Common myeloid progenitor, CD34-positive (primary cell): ENCODE measurements around the gene GRID2. TPM values are rescaled to one million over a fixed set of nuclear protein-coding genes. Genes with fewer than 3 reads are reported as not detected.

Source experiments
- CTCF ChIA-PET: fragments of 350-600 bp; sonication (Branson Sonifier 250); formaldehyde crosslinking; loops from one replicate; lab custom pipeline; 2021; ENCODE audit warnings: antibody characterized with exemption; lab: Charles Lee
- POLR2A ChIA-PET: fragments of 350-600 bp; sonication (Branson Sonifier 250); formaldehyde crosslinking; loops from one replicate; lab custom pipeline; 2021; ENCODE audit warnings: antibody characterized with exemption; lab: Charles Lee
- DNase-seq, 3 donors: peaks; one replicate each; pipeline versions ENCODE4 v3.0.0 to v3.0.0-alpha.2; 2013
- H3K27ac ChIP-seq, 2 experiments: 1 replicate in 1 of 2; 2 replicates in 1 of 2; pipeline ENCODE4 v1.7.0; 2013; ENCODE audit warnings: inconsistent platforms in 2 of 2, low read length in 2 of 2, mild to moderate bottlenecking in 2 of 2, low read depth in 1 of 2, moderate library complexity in 1 of 2; ENCODE audit not compliant: severe bottlenecking in 2 of 2, insufficient read depth in 1 of 2, poor library complexity in 1 of 2
- H3K27me3 ChIP-seq, 5 experiments: replicated peaks in 2 of 5; 1 replicate in 3 of 5; 2 replicates in 2 of 5; pipeline versions ENCODE4 v1.6.1 to v1.7.0; 2013; ENCODE audit warnings: low read length in 4 of 5, mild to moderate bottlenecking in 2 of 5, moderate library complexity in 2 of 5, inconsistent platforms in 1 of 5; ENCODE audit not compliant: insufficient read depth in 5 of 5, control insufficient read depth in 4 of 5
- H3K36me3 ChIP-seq, 4 experiments: 1 replicate in 2 of 4; 2 replicates in 2 of 4; pipeline versions ENCODE4 v1.6.1 to v1.7.0; 2013; ENCODE audit warnings: low read length in 3 of 4, control low read depth in 1 of 4, mild to moderate bottlenecking in 1 of 4; ENCODE audit not compliant: control insufficient read depth in 4 of 4, insufficient read depth in 4 of 4
- H3K4me1 ChIP-seq, 4 experiments: 1 replicate in 3 of 4; 2 replicates in 1 of 4; pipeline versions ENCODE4 v1.6.1 to v1.7.1; 2013; ENCODE audit warnings: low read length in 3 of 4, mild to moderate bottlenecking in 3 of 4, control low read depth in 1 of 4, inconsistent platforms in 1 of 4, moderate library complexity in 1 of 4; ENCODE audit not compliant: control insufficient read depth in 4 of 4, insufficient read depth in 4 of 4; ENCODE audit errors: control extremely low read depth in 1 of 4
- H3K4me3 ChIP-seq, 7 experiments: 1 replicate in 4 of 7; 2 replicates in 3 of 7; pipeline versions ENCODE4 v1.5.1 to v1.7.0; 2013; ENCODE audit warnings: mild to moderate bottlenecking in 7 of 7, low read length in 6 of 7, moderate library complexity in 6 of 7, inconsistent platforms in 2 of 7, low read depth in 2 of 7, control low read depth in 1 of 7; ENCODE audit not compliant: insufficient read depth in 4 of 7, control insufficient read depth in 1 of 7; ENCODE audit errors: extremely low read depth in 1 of 7
- H3K9me3 ChIP-seq, 5 experiments: 1 replicate in 4 of 5; 2 replicates in 1 of 5; pipeline versions ENCODE4 v1.6.1 to v1.7.1; 2013; ENCODE audit warnings: low read length in 4 of 5, mild to moderate bottlenecking in 2 of 5, inconsistent platforms in 1 of 5, low read depth in 1 of 5, moderate library complexity in 1 of 5; ENCODE audit not compliant: control insufficient read depth in 4 of 5, insufficient read depth in 2 of 5; ENCODE audit errors: control extremely low read depth in 1 of 5
- WGBS: methylation state at CpG from one replicate; pipeline ENCODE4 v1.1.5; 2013; ENCODE audit not compliant: insufficient coverage; 5-methylcytosine and 5-hydroxymethylcytosine counted together
- polyA plus RNA-seq: library from polyadenylated mRNA; unstranded; fragments of 120-200 nt; gene quantifications from one replicate; pipeline ENCODE4 v1.2.1, GENCODE V29; 2013

GRID2 gene
- polyA plus RNA-seq: not detected

DNA sequence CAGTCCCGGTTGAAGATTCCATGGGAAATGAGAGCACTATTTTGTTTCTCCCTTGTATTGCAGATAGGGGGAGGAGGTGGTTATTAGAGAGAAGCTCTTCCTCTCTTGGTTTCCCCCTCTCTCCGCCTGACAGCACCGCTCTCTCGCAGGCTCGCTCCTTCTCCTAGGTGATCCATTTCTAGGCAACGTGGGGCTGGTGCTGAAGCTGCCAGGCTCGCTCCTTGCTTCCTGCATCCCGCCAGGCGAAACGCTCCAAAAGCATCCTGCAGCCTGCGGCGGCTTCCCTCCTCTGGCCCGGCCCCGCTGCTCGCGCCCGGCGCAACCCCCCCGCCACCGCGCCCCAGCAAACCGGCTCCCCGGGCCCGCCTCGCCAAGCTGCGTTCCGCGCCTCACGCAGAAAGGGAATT, at the start of gene GRID2:
Gene GRID2 (plus strand): TSS at position 346 of the 407 bp plus-strand sequence.
- Histone ChIP-seq H3K27ac (no peak within 1 kb of the TSS), H3K9me3 (no peaks in the 10 kb centered on the region), H3K4me1 (peaks cover 0 to 28% (median 25%) of the 10 kb centered on the region in 4 experiments), H3K36me3 (no peaks in the 10 kb centered on the region), H3K4me3 (peak within 1 kb of the TSS in 4 of 7 experiments; percentile 43 to 67 (median 56)), H3K27me3 (peaks cover 32 to 83% (median 37%) of the 10 kb centered on the region in 5 experiments)
- ChIA-PET POLR2A (no interaction called here), CTCF (no interaction called here)
- DNase-seq: peak in 2 of 3 donors; percentile 19 to 26
- WGBS: 0% methylated on average over 12 of the region's 29 CpGs

DNA sequence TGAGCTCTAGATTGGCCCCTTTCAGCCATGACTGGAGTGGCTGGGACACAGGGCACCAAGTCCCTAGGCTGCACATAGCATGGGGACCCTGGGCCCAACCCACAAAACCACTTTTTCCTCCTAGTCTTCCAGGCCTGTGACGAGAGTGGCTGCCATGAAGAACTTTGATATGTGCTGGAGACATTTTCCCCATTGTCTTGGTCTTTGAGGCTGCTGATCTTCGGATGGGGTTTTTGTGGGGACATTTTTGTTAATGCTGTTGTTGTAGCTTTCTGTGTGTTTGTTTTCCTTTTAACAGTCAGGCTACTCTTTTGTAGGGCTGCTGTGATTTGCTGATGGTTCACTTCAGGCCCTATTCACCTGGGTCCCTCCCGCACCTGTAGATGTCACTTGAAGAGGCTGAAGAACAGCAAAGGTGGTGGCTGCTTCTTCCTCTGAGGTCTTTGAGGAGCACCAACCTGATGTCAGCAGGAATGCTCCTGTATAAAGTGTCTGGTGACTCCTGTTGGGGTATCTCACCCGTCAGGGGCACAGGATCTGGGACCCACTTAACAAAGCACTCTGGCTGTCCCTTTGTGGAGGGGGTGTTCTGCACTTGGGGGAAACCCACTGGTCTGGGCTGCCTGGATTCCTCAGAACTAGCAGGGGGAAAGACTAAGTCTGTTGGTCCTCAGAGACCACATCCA, 49.6 kb upstream of the GRID2 start:
- Histone ChIP-seq H3K4me1 (no peaks in the 10 kb centered on the region), H3K27ac (no peak overlapping the region), H3K4me3 (no peak overlapping the region), H3K36me3 (no peaks in the 10 kb centered on the region), H3K9me3 (peaks cover 0 to 13% (median 3%) of the 10 kb centered on the region in 5 experiments), H3K27me3 (no peaks in the 10 kb centered on the region)
- ChIA-PET CTCF (no interaction called here), POLR2A (no interaction called here)
- DNase-seq: no peak
- WGBS: 100% methylated on average over 2 of the region's 4 CpGs

DNA sequence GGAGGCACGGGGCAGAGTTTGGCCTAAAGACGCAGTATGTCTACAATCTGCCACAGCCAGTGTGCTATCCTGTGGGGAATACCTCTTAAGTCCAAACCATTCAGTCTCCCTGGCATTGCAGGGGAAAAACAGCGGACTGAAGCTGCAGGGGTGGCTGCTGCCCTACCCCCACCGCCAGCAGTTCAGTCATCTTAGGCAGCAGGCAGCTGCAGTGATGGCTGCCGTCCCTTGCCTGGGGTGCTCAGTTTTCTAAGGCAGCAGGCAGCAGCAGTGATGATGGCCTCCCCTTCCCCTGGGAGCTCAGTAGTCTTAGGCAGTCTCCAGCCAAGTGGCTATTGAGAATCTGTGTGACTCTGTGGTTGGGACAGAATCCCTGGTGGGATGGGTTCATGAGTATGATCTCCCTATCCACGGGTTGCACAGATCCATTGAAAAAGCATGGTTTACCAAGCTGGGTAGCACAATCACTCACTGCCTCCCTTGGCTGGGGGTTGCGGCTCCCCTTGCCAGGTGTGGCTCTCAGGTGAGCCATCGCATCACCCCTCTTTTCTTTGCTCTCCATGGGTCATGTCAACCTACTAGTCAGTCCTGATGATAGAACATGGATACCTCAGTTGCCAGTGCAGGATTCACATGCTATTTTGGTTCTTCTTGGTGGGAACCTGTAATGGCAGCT, 48.9 kb upstream of the GRID2 start:
- POLR2A ChIA-PET: no interaction called here
- H3K36me3 ChIP-seq: no peaks in the 10 kb centered on the region

DNA sequence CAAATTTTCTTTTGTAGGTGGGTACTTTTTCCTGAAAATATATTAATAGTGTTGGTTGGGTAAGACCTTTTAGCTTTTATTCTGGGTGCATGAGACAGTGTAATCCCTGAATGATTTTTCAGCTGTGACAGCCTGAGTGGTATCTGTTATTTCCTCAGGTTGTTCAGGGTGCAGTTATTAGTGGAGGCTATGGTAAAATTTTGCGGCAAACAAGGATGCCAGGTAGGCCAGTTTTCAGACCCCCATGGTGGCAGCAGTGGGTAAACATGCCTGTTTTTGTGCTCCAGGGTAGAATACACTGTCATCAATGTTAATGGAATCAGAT, 47.9 kb upstream of the GRID2 start:
- no peaks in the 10 kb centered on the region for H3K36me3 ChIP-seq
- H3K27me3 ChIP-seq: no peaks in the 10 kb centered on the region
- H3K9me3 ChIP-seq: peaks cover 0 to 13% (median 3%) of the 10 kb centered on the region in 5 experiments
- DNase-seq: no peak
- 100% methylated on average over 1 of the region's 1 CpG for WGBS
- no peak overlapping the region for H3K27ac ChIP-seq
- ChIA-PET POLR2A (no interaction called here), CTCF (no interaction called here)
- no peak overlapping the region for H3K4me3 ChIP-seq
- H3K4me1 ChIP-seq: no peaks in the 10 kb centered on the region

More for the DNA sequence above, 48.9 kb upstream of the GRID2 start:
- CTCF ChIA-PET: no interaction called here
- H3K4me3 ChIP-seq: no peak overlapping the region
- no peaks in the 10 kb centered on the region for H3K27me3 ChIP-seq
- H3K9me3 ChIP-seq: peaks cover 0 to 13% (median 3%) of the 10 kb centered on the region in 5 experiments
- 94% methylated on average over 8 of the region's 8 CpGs for WGBS
- H3K4me1 ChIP-seq: no peaks in the 10 kb centered on the region
- no peak for DNase-seq
- H3K27ac ChIP-seq: no peak overlapping the region

DNA sequence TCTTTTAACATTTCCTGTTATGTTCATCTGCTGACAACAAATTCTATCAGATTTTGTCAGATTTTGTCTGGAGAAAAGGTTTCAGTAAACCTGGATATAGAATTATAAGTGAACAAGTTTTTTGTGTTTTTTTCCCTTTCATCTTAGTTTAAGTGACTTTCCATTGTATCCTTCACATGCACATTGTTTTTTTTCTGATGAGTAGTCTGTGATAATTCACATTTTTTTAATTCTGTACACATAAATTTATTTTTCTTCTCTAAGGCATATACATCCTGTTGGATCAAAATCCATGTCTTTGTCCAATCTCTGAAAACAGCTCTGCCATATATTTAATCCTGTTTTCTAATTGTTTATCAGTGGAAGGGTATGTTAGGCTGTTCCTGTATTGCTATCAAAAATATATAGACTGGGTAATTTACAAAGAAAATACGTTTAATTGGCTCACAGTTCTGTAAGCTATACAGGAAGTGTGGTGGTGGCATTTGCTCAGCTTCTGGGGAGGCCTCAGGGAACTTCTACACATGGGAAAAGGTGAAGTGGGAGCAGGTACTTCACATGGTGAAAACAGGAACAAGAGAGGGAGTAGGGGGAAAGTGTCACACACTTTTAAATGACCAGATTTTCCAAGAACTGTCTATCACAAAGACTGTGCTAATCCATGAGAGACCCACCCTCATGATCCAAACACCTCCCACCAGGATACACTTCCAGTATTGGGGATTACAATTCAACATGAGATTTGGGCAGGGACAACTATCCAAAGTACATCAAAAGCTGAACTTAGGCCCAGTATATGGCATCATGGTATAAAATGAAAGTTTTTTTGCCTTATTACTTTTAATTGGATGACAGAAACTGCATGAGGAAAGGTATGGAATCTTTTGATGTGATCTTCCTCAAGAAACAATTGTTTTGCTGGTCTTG, 45.6 kb upstream of the GRID2 start:
- CTCF ChIA-PET: no interaction called here
- H3K9me3 ChIP-seq: peaks cover 0 to 13% (median 3%) of the 10 kb centered on the region in 5 experiments
- POLR2A ChIA-PET: no interaction called here
- no peak overlapping the region for H3K4me3 ChIP-seq
- no peak overlapping the region for H3K27ac ChIP-seq
- H3K27me3 ChIP-seq: no peaks in the 10 kb centered on the region
- no peaks in the 10 kb centered on the region for H3K4me1 ChIP-seq
- WGBS: 56% methylated on average over 1 of the region's 1 CpG
- DNase-seq: no peak
- no peaks in the 10 kb centered on the region for H3K36me3 ChIP-seq

GRCh38 chr4:92261256-92261655, 42.5 kb upstream of the GRID2 start:
- DNase-seq: no peak
- no peak overlapping the region for H3K27ac ChIP-seq
- CTCF ChIA-PET: no interaction called here
- no CpG with 5 or more reads among the region's 2 CpGs for WGBS
- no peaks in the 10 kb centered on the region for H3K36me3 ChIP-seq
- H3K4me1 ChIP-seq: no peaks in the 10 kb centered on the region
- H3K27me3 ChIP-seq: no peaks in the 10 kb centered on the region
- H3K9me3 ChIP-seq: peaks cover 0 to under 1% (median 0%) of the 10 kb centered on the region in 5 experiments
- POLR2A ChIA-PET: no interaction called here
- H3K4me3 ChIP-seq: no peak overlapping the region
